ENCODE results near the gene PRF1.

PRF1 gene

DNA sequence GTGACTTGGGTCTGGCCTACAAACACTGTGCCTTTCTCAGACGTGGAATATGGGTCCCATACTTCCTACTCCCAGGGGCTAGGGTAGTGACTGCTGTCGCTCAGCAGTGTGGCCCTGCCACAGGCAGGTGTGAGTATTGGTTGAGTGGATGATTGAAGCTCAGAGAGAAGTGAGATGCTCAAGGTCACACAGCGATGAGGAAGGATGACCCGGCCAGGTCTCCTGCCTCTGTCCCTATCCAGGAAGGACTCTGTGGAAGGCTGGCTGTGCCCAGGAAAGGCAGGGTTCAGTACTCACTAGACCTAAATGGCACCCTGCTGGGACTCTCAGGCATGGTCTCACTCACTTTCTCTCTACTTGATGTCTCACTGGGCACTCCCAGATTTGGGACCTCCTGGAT, 2.8 kb downstream of the PRF1 start:
- ChIA-PET CTCF (no interaction called here), POLR2A (no interaction called here)
- H3K36me3 ChIP-seq (ENCODE audit: control insufficient read depth in 4 of 4, insufficient read depth in 4 of 4, low read length in 3 of 4) = no peaks in the 10 kb centered on the region
- no CpG with 5 or more reads among the region's 4 CpGs for whole genome bisulfite sequencing (ENCODE audit: insufficient coverage)
- no peaks in the 10 kb centered on the region for H3K27me3 ChIP-seq (replicated peaks in 2 of 5; ENCODE audit: control insufficient read depth in 4 of 5, insufficient read depth in 5 of 5, low read length in 4 of 5)
- no peak overlapping the region for H3K4me3 ChIP-seq (ENCODE audit: control insufficient read depth in 1 of 7, extremely low read depth in 1 of 7, insufficient read depth in 4 of 7, low read depth in 2 of 7, low read length in 6 of 7)
- no peak overlapping the region for H3K27ac ChIP-seq (ENCODE audit: insufficient read depth in 1 of 2, low read depth in 1 of 2, low read length in 2 of 2, poor library complexity in 1 of 2, severe bottlenecking in 2 of 2)
- no peak for DNase-seq
- H3K4me1 ChIP-seq (ENCODE audit: control extremely low read depth in 1 of 4, control insufficient read depth in 4 of 4, insufficient read depth in 4 of 4, low read length in 3 of 4) = peaks cover 0 to 51% (median 7%) of the 10 kb centered on the region in 4 experiments
- no peaks in the 10 kb centered on the region for H3K9me3 ChIP-seq (ENCODE audit: control extremely low read depth in 1 of 5, control insufficient read depth in 4 of 5, insufficient read depth in 2 of 5, low read depth in 1 of 5, low read length in 4 of 5)

DNA sequence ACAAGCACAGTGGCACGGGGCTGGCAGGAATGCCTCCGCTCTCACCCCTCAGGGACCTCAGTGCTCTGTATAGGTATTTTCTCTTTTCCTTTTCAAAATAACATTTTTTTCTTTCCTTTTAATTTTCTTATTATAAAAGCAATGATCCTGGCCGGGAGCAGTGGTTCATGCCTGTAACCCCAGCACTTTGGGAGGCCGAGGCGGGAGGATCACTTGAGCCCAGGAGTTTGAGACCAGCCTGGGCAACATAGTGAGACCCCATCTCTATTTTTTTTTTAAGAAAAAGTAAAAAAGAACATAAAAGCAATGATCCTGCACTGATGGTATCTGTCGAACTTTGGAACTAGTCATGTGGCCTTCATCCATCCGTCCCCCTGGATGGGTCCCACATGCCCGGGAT, 3.2 kb downstream of the PRF1 start:
- Histone ChIP-seq H3K36me3 (ENCODE audit: control insufficient read depth in 4 of 4, insufficient read depth in 4 of 4, low read length in 3 of 4) (no peaks in the 10 kb centered on the region), H3K27ac (ENCODE audit: insufficient read depth in 1 of 2, low read depth in 1 of 2, low read length in 2 of 2, poor library complexity in 1 of 2, severe bottlenecking in 2 of 2) (no peak overlapping the region), H3K4me1 (ENCODE audit: control extremely low read depth in 1 of 4, control insufficient read depth in 4 of 4, insufficient read depth in 4 of 4, low read length in 3 of 4) (peaks cover 0 to 55% (median 8%) of the 10 kb centered on the region in 4 experiments), H3K4me3 (ENCODE audit: control insufficient read depth in 1 of 7, extremely low read depth in 1 of 7, insufficient read depth in 4 of 7, low read depth in 2 of 7, low read length in 6 of 7) (no peak overlapping the region), H3K9me3 (ENCODE audit: control extremely low read depth in 1 of 5, control insufficient read depth in 4 of 5, insufficient read depth in 2 of 5, low read depth in 1 of 5, low read length in 4 of 5) (no peaks in the 10 kb centered on the region), H3K27me3 (replicated peaks in 2 of 5; ENCODE audit: control insufficient read depth in 4 of 5, insufficient read depth in 5 of 5, low read length in 4 of 5) (no peaks in the 10 kb centered on the region)
- ChIA-PET POLR2A (no interaction called here), CTCF (no interaction called here)
- 91% methylated on average over 5 of the region's 8 CpGs for WGBS (ENCODE audit: insufficient coverage)
- DNase-seq = no peak

DNA sequence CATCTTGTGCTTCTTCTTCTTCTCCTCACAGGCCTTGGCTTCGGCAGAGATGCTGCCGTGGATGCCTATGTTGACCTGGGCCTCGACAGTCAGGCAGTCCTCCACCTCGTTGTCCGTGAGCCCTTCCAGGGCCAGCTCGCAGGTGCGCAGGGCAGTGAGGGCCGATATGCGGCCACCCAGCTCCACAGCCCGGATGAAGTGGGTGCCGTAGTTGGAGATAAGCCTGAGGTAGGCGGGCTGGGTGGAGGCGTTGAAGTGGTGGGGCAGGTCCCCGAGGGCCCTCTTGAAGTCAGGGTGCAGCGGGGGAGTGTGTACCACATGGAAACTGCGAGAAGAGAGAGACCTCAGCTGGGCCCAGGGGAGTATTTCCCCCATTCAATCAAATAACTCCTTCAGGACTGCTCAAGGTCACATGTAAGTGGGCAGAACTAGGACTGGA, 3.7 kb downstream of the PRF1 start:
- Histone ChIP-seq H3K27me3 (replicated peaks in 2 of 5; ENCODE audit: control insufficient read depth in 4 of 5, insufficient read depth in 5 of 5, low read length in 4 of 5) (no peaks in the 10 kb centered on the region), H3K36me3 (ENCODE audit: control insufficient read depth in 4 of 4, insufficient read depth in 4 of 4, low read length in 3 of 4) (no peaks in the 10 kb centered on the region), H3K9me3 (ENCODE audit: control extremely low read depth in 1 of 5, control insufficient read depth in 4 of 5, insufficient read depth in 2 of 5, low read depth in 1 of 5, low read length in 4 of 5) (no peaks in the 10 kb centered on the region), H3K27ac (ENCODE audit: insufficient read depth in 1 of 2, low read depth in 1 of 2, low read length in 2 of 2, poor library complexity in 1 of 2, severe bottlenecking in 2 of 2) (no peak overlapping the region), H3K4me3 (ENCODE audit: control insufficient read depth in 1 of 7, extremely low read depth in 1 of 7, insufficient read depth in 4 of 7, low read depth in 2 of 7, low read length in 6 of 7) (no peak overlapping the region), H3K4me1 (ENCODE audit: control extremely low read depth in 1 of 4, control insufficient read depth in 4 of 4, insufficient read depth in 4 of 4, low read length in 3 of 4) (peaks cover 0 to 60% (median 11%) of the 10 kb centered on the region in 4 experiments)
- CTCF ChIA-PET = no interaction called here
- POLR2A ChIA-PET = no interaction called here
- no peak for DNase-seq
- 91% methylated on average over 13 of the region's 16 CpGs for WGBS (ENCODE audit: insufficient coverage)

DNA sequence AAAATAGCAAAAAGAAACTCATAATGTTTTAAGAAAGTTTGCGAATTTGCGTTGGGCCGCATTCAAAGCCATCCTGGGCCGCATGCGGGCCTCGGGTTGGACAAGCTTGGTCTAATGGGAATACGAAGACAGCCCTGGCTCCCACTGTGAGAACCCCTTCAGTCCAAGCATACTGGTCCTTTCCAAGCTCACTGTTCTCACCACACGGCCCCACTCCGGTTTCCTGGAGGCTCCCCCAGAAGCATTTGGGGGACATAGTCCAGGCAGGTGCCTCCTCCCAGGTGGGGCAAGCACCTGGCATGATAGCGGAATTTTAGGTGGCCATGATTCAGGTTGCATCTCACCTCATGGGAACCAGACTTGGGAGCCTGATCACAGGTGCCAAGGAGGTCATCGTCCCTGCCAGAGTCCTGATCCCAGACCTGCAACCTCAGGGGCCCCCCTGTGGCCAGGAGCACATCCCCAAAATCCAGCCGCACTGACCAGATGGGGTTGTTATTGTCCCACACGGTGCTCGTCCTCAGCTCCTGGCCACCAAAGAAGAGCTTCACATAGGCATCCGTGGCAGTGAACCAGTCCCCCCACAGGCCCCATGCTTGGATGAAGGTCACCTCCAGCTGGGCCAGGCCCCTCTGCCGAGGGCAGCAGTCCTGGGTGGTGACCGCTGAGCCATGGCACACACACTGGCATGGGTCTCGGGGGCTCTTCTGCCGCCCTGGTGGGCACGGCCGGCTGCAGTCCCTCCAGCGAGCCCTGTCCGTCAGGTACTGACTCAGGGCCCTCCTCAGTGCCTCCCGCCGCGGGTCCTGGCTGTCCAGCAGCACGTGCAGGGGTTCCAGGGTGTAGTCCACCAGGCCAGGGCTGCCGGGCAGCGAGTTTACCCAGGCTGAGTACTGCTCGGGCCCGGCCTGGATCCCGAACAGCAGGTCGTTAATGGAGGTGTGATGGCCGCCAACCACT, 4.4 kb downstream of the PRF1 start:
- no peak for DNase-seq
- Histone ChIP-seq H3K27me3 (replicated peaks in 2 of 5; ENCODE audit: control insufficient read depth in 4 of 5, insufficient read depth in 5 of 5, low read length in 4 of 5) (no peaks in the 10 kb centered on the region), H3K4me1 (ENCODE audit: control extremely low read depth in 1 of 4, control insufficient read depth in 4 of 4, insufficient read depth in 4 of 4, low read length in 3 of 4) (peaks cover 0 to 61% (median 19%) of the 10 kb centered on the region in 4 experiments), H3K27ac (ENCODE audit: insufficient read depth in 1 of 2, low read depth in 1 of 2, low read length in 2 of 2, poor library complexity in 1 of 2, severe bottlenecking in 2 of 2) (no peak overlapping the region), H3K4me3 (ENCODE audit: control insufficient read depth in 1 of 7, extremely low read depth in 1 of 7, insufficient read depth in 4 of 7, low read depth in 2 of 7, low read length in 6 of 7) (no peak overlapping the region), H3K9me3 (ENCODE audit: control extremely low read depth in 1 of 5, control insufficient read depth in 4 of 5, insufficient read depth in 2 of 5, low read depth in 1 of 5, low read length in 4 of 5) (no peaks in the 10 kb centered on the region), H3K36me3 (ENCODE audit: control insufficient read depth in 4 of 4, insufficient read depth in 4 of 4, low read length in 3 of 4) (no peaks in the 10 kb centered on the region)
- 98% methylated on average over 29 of the region's 34 CpGs for WGBS (ENCODE audit: insufficient coverage)
- POLR2A ChIA-PET = no interaction called here
- CTCF ChIA-PET = interaction anchor here (1.1 kb wide), 1 partner anchor 22 kb away, joined by 3 read pairs; no protein-coding TSS in a partner anchor

DNA sequence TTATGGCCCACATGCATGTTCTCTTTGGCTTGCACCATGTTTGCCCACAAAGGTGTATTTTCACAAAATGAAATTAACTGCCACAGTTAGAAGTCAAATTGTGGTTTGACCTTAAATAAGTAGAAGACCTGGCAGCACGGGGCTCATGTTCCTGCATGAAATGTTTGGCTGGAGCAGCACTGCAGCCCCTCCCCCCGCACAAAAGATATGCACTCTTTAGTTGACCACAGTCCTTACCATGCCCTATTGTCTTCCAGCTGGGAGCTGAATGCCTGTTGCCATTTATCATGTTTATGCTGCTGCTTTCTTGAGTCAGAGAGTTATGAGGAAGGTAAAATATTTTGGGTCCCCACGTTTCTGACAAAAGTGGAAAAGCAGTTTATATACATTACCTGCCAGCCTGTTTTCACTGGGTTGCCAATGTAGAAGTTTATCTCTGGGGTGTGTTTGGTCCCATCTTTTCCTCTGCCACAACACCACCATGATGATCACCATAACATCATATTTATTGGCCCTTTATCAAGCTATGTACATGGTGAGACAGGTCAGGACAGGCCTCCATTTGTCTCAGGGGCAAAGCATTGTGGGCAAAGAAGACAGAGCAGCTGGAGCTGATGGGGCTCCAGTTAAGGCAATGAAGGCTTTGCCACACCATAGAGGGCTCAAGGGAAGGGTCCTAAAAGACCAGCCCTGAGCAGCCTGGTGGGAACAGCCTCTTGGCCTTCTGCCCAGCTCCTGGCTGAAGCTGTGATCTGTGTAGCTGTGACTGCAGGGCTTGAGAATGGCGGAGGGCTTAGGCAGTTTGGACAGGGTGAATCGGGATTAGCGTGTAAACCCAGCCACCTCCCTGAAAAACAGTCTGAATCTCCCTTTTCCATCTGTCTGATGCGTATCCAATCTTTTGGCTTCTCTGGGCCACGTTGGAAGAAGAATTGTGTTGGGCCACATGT, 5.4 kb downstream of the PRF1 start:
- ChIA-PET CTCF (interaction anchor here (1.1 kb wide), 1 partner anchor 21 kb away, joined by 3 read pairs; no protein-coding TSS in a partner anchor), POLR2A (no interaction called here)
- 96% methylated on average over 7 of the region's 8 CpGs for WGBS (ENCODE audit: insufficient coverage)
- Histone ChIP-seq H3K27ac (ENCODE audit: insufficient read depth in 1 of 2, low read depth in 1 of 2, low read length in 2 of 2, poor library complexity in 1 of 2, severe bottlenecking in 2 of 2) (no peak overlapping the region), H3K27me3 (replicated peaks in 2 of 5; ENCODE audit: control insufficient read depth in 4 of 5, insufficient read depth in 5 of 5, low read length in 4 of 5) (no peaks in the 10 kb centered on the region), H3K36me3 (ENCODE audit: control insufficient read depth in 4 of 4, insufficient read depth in 4 of 4, low read length in 3 of 4) (no peaks in the 10 kb centered on the region), H3K4me3 (ENCODE audit: control insufficient read depth in 1 of 7, extremely low read depth in 1 of 7, insufficient read depth in 4 of 7, low read depth in 2 of 7, low read length in 6 of 7) (no peak overlapping the region), H3K4me1 (ENCODE audit: control extremely low read depth in 1 of 4, control insufficient read depth in 4 of 4, insufficient read depth in 4 of 4, low read length in 3 of 4) (peaks cover 0 to 61% (median 24%) of the 10 kb centered on the region in 4 experiments), H3K9me3 (ENCODE audit: control extremely low read depth in 1 of 5, control insufficient read depth in 4 of 5, insufficient read depth in 2 of 5, low read depth in 1 of 5, low read length in 4 of 5) (no peaks in the 10 kb centered on the region)
- no peak for DNase-seq

DNA sequence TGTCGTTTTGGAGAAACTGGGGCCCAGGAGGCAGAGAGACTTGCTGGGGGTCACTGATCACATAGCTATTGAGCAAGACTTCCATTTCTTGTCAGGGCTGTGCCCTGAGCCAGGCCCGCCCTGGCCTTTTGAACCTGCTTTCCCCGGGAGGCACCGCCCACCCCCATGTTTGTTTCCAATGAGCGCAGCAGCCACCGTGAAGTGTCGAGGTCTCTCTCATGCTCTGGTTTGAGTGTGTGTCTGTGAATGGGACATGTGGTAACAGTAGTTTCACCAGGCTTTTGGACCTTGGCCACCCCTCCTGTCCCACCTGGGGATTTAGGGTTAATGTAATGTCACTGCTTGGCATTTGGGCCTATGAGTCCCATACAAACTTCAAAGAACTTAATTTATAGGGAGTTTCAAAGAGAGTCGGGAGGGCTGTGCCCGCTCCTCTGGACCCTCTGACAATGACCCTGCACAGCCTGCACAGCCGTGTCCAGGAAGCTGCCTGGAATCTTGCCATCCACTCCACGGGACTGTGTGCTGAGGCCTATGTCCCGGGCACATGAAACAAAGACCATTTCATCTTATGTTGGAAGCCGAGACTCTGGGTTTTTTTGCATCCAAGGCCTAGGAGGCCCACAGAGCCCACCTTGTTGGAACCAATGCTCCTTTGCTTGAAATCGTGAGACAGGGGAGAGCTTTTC, 6.3 kb downstream of the PRF1 start:
- Histone ChIP-seq H3K27me3 (replicated peaks in 2 of 5; ENCODE audit: control insufficient read depth in 4 of 5, insufficient read depth in 5 of 5, low read length in 4 of 5) (no peaks in the 10 kb centered on the region), H3K9me3 (ENCODE audit: control extremely low read depth in 1 of 5, control insufficient read depth in 4 of 5, insufficient read depth in 2 of 5, low read depth in 1 of 5, low read length in 4 of 5) (no peaks in the 10 kb centered on the region), H3K4me3 (ENCODE audit: control insufficient read depth in 1 of 7, extremely low read depth in 1 of 7, insufficient read depth in 4 of 7, low read depth in 2 of 7, low read length in 6 of 7) (no peak overlapping the region), H3K4me1 (ENCODE audit: control extremely low read depth in 1 of 4, control insufficient read depth in 4 of 4, insufficient read depth in 4 of 4, low read length in 3 of 4) (peaks cover 0 to 64% (median 26%) of the 10 kb centered on the region in 4 experiments), H3K27ac (ENCODE audit: insufficient read depth in 1 of 2, low read depth in 1 of 2, low read length in 2 of 2, poor library complexity in 1 of 2, severe bottlenecking in 2 of 2) (no peak overlapping the region), H3K36me3 (ENCODE audit: control insufficient read depth in 4 of 4, insufficient read depth in 4 of 4, low read length in 3 of 4) (no peaks in the 10 kb centered on the region)
- 92% methylated on average over 13 of the region's 14 CpGs for WGBS (ENCODE audit: insufficient coverage)
- CTCF ChIA-PET = no interaction called here
- no peak for DNase-seq
- POLR2A ChIA-PET = no interaction called here

Measured in common myeloid progenitor, CD34-positive (primary cell).